ENCODE results near the gene QSOX2.

QSOX2 gene

GRCh38 chr9:136245219-136246150, at the start of gene QSOX2:
Gene QSOX2, minus strand, starts transcription at chr9:136245812. Its CDS starts 9 bp downstream, at chr9:136245803.
- DNase-seq: peak in 1 of 2 experiments; percentile 68

DNA sequence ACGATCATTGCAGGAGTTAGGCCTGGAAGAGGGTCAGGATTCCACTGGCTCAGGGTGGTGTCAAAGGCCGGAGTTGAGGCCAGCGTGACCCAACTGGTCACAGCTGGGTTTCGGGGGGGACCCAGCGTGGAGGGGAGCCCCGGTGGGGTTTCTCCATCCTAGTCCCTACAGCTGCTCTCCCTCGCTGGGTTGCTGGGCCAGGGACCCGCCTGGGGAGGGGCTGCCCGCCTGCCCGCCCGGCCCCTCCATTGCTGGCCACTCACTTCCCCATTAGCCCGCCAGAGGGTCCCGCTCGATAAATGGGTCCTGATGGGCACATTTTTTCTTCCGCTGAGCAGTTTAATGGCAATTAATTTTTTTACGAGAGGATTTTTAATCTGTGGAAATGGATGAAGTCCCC, 49.4 kb upstream of the QSOX2 start:
- DNase-seq: no peak

- no peak for DNase-seq
Observed at GRCh38 chr9:136294437-136294836, 48.8 kb upstream of the QSOX2 start.

GRCh38 chr9:136293476-136294077, 48.0 kb upstream of the QSOX2 start:
- no peak for DNase-seq

DNA sequence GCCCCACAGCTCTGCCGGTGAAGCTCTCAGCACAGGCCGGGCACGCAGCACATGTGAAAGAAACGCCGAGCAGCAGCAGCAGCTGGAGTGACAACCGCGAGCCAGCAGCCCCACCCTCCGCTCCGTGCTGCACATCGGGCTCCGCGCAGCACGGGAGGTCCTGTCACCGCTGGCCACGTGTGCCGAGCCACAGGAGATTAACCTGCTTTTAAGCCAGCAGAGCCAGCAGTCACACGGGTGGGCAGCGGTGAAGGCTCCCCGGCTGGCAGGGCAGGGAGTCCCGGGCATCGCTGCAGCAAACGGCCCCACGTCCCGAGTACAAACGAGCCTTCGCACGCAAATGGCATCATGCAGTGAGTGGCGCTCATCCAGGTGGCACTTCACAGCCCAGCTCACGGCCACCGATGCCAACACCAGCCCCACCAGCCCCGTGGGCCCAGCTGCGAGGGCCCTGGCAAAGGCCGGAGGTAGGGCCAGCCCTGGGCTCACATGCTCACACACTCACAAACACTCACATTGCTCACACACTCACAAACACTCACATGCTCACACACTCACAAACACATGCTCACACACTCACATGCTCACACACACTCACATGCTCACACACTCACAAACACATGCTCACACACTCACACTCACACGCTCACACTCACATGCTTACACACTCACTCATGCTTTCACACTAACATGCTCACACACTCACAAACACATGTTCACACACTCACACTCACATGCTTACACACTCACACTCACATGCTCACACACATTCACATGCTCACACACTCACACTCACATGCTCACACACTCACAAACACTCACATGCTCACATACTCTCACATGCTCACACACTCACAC, 47.2 kb upstream of the QSOX2 start:
- DNase-seq: no peak

GRCh38 chr9:136292026-136292538, 46.5 kb upstream of the QSOX2 start:
- DNase-seq: no peak

GRCh38 chr9:136291306-136292025, 45.9 kb upstream of the QSOX2 start:
- no peak for DNase-seq

DNA sequence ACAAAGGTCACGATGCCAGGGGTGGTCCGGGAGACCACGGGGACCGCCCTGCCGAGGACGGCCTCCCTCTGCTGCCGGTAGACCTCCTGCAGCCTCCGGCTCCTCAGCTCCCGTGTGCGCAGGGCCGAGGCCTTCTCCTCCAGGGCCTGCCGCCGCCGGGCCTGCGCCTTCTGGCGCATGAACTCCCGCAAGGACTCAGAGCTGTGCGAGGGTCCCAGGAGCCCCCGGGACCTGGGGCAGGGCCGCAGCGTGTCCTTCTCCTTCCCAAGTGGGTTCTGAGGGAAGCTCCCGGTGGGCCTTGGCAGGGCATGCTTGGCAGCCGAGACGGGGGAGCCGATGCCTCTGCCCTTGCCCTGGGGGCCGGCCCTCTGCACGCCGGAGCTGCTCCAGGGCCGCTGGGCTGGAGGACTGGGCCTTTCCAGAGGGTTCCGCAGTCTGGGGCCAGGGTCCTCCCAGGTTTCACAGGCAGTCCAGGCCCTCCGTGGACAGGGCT, 44.9 kb upstream of the QSOX2 start:
- no peak for DNase-seq

DNA sequence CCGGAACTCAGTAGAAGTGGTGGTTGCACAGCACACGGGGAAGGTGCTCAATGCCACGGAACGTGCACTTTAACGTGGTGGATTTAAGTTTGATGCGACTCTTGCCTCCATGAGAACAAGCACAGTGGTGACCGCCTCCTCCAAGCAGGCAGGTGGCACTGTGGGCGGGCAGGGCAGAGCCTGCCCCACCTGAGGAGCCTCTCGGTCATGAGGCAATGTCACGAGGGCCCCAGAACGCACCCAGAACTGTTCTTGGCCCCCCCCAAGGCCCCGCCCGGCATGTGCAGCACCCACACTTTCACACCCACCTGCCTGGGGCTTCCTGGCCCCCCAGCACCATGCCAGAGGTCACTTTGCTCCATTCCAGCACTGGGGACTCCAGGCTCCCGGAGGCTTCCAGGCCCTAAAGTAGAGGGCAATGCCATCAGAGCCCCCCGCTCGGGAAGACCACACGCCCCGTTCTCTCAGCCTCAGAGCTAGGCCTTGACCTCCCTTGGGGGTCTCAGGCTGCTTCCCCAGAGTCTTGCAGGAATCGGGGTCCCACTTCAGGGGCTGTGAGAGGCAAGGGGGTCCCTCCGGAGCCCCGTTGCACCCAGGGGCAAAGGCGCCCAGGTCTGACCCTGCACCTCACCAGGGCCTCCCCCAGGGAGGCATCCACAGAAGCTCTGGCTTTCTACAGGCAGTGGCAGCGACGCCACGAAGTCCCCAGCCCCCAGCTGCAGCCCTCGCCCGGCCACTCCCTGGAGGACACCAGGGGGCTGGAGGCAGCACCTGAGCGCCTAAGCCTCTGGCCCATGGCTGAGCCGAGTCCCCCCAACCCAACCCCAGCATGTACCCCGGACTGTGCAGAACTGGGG, 44.3 kb upstream of the QSOX2 start:
- DNase-seq: no peak

GRCh38 chr9:136287960-136288753, 42.5 kb upstream of the QSOX2 start:
- DNase-seq: no peak

- DNase-seq: no peak
Observed at GRCh38 chr9:136286987-136287379, 41.4 kb upstream of the QSOX2 start.

GRCh38 chr9:136286359-136286986, 40.9 kb upstream of the QSOX2 start:
- DNase-seq: no peak

DNA sequence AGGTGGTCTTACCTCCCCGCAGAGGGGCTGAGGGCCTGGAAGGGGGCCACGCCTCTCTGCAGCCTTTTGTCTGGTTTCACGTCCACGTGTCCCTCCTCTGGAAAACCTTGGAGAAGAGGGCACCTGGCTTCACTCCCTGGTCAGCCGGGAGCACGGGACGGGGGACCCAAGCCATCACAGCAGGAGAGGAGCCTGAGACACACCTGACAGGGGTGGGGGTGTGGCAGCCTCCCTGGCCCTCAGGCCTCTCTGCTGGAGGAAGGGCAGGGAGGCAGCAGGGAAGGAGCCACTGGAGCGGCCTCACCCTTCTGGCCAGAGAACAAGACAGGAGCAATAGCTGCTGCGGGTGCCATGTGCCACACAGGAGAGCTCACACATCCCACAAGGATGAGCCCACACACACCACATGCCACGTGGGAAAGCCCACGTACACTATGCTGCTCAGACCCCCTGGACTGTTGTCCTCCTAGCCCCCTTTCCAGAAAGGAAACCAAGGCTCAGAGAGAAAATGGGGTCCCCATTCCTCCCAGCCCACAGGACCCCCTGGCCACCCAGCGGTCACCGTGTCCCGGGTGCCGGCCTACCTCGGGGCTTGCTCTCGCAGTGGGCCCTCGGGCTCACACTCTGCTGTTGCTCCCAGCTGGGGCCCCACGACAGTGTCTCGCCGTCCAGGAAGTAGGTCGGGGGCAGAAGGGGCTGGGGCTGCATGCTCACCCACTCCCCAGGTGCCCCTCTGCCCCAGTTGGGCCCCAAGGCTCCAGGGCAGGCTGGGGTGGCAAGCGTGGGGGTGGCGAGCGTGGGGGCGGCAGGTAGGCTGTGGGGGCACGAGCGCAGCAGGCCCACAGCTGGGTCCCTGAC, 40.1 kb upstream of the QSOX2 start:
- no peak for DNase-seq

DNA sequence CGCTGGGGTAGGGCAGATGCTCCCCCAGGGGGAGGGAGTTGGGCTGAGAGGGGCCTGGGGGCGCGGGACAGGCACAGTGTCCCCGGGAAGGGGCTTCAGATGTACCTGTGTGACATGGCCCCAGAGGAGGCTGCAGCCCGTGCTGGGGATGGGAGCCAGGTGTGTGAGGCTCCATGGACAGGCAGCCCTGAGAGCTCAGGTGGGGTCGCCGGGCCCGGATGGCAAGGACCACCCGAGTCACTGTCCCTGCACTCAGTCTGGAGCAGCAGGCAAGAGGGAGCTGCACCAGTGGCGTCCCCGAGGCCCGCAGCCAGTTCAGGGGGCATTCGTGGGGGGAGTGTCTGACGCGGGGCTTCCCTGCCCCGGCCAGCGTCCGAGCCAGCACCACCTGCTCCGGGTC, 39.3 kb upstream of the QSOX2 start:
- no peak for DNase-seq

DNA sequence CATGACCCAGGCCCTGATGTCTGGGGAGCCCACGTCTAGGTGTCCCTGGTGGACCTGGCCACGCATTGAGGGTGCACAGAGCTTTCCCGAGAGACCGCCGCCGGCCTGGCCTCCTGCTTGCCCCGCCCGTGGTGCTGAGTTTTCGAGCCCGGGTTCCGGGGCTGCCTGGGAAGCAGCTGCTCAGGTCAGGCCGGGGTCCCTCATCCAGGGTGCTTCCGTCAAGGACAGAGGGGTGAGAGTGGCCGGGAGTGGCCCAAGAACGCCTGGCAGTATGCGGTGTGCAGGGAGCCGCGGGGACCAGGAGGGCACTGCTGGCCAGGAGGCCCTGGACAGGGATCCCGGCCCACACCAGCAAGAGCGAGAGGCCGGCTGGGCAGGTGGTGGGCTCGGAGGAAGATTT, 38.7 kb upstream of the QSOX2 start:
- DNase-seq: no peak

GRCh38 chr9:136283291-136284235, 38.0 kb upstream of the QSOX2 start:
- DNase-seq: peak; percentile 36 to 58

- DNase-seq: no peak
Observed at GRCh38 chr9:136282272-136282861, 36.8 kb upstream of the QSOX2 start.
